ACHN (cell line): Measurements from ENCODE around the gene ABCC3.

ENCODE experiments used
- DNase-seq: peaks from one replicate; pipeline ENCODE4 v3.0.0-alpha.2; 2015
- in situ Hi-C: cut with HindIII; loops from 2 replicates; pipeline ENCODE4 v1.10.0; 2017; ENCODE audit warnings: low sequenced_read_pairs, low pct_ligation_motif_present, low pct_unique_long_range_greater_than_20kb

The ABCC3 gene

DNA sequence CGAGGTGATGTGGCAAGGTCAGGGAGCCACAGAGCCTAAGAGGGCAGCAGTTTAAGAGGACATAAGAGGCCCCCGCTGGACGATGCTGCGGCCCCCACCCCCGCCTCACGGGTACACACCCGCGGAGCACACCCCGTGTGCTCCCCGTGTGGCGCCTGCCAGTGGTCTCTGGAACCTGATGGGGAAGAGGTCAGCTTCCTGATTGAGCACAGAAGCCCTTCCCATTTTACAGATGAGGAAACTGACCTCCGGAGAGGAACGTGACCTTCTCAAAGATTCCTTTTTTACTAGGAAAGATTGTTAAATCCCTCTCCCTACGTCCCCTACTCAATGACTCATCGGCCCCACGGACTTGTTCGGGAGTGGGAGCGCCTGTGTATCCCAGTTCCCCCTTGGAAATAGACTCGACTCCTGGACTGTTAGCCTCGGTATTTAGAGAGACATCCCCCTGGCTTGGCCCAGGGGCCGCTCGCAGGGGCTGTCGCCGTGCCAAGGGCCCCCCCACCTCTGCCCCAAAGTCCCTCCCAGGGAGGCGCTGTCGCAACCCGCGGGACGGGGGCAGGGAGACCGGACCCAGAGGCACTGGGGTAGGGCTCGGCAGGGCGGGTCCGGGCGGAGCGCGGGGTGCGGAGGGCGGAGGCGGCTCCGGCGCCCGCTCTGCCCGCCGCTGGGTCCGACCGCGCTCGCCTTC lies at the start of gene ABCC3:
Gene ABCC3 (plus strand): TSS at position 658 of the 691 bp plus-strand sequence. CDS start 56 bp downstream, outside the sequence.
- in situ Hi-C loops: no loop called here
- peak; percentile 70 for DNase-seq

DNA sequence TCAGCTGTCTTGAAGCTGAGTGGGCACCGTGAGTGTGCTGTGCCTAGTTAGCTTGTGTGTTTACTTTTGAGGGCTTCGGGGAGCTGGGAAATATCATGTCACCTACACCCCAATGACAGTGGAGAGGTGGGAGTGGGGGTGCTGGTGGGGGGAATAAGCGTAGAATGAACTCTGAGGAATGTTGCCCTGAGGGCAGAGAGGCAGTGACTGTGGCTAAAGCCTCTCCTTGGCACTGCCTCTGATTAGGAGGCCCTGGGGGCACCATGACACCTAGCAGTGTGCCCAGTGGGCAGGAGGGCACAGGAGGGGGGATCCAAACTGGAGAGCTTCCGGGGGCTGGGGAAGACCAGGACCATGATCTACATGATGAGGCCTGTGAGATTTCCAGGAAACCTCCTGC lies 49.3 kb upstream of the ABCC3 start:
- in situ Hi-C loops: no loop called here
- no peak for DNase-seq

GRCh38 chr17:50585891-50586290 lies 48.8 kb upstream of the ABCC3 start:
- DNase-seq: no peak
- in situ Hi-C loops: no loop called here

DNA sequence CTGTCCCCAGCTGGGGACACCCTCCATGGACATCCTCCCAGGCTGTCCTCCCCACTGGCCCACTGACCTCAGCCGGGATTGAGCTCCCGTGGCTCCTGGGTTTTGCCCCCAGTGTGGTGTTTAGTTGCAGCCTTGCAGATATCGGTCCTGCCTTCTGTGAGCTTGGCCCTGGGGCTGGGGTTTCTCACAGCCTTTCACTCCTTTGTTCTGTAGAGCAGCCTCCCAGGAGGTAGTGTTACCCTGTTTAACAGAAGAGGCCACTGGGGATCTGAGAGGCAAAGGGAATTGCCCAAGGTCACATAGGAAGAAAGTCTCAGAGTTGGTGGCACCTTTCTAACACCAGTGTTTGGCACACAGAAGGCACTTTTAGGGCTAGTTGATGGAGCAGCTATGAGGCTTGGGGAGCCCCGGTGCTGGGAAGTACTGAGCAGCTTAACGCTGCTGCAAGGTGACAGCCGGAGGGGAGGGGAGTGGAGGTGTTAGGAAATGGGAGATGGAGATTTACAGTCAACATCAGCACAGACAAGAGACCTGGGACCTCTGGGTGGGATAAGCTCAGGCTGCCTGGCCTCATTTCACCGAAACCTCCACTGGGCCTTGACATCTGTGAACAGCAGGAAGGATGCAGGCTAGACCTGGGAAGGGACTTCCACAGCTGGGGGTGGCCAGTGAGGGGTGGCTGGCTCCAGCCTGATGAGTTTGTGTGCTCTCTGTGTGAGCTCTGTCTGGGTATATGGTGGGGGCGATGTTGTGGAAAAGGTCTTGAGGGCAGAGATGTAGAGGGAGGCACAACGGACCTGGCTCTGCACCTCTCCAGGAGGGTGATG lies 48.0 kb upstream of the ABCC3 start:
- no peak for DNase-seq
- in situ Hi-C loops: no loop called here

GRCh38 chr17:50587571-50587970 lies 47.1 kb upstream of the ABCC3 start:
- in situ Hi-C loops: no loop called here
- DNase-seq: no peak

GRCh38 chr17:50588391-50589049 lies 46.2 kb upstream of the ABCC3 start:
- in situ Hi-C loops: no loop called here
- no peak for DNase-seq

- in situ Hi-C loops: no loop called here
- no peak for DNase-seq
Measured at GRCh38 chr17:50589095-50589705, 45.5 kb upstream of the ABCC3 start.

GRCh38 chr17:50590946-50591737 lies 43.5 kb upstream of the ABCC3 start:
- DNase-seq: no peak
- in situ Hi-C loops: no loop called here

DNA sequence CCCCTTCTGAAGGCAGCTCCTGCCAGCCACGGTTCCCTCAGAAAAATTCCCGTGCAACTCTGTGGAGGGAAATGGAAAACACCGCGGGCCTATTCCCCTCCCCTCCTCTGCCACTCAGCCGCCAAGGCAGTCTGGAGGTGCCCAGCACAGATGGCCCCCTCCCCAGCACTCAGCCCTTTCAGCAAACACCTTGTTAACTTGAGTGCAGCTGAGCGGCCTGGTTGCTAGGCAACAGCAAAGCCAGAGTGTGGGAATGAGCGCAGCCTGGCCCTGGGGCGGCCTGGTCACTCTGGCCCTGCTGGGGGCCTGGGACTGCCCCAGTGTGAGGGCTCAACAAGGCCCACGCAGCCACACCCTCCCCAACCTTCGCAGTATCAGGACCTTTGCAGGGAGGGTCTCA lies 41.4 kb upstream of the ABCC3 start:
- in situ Hi-C loops: no loop called here
- no peak for DNase-seq

- DNase-seq: no peak
- in situ Hi-C loops: no loop called here
Measured at GRCh38 chr17:50594128-50594823, 40.4 kb upstream of the ABCC3 start.

- no peak for DNase-seq
- in situ Hi-C loops: no loop called here
Measured at GRCh38 chr17:50594892-50595291, 39.8 kb upstream of the ABCC3 start.

DNA sequence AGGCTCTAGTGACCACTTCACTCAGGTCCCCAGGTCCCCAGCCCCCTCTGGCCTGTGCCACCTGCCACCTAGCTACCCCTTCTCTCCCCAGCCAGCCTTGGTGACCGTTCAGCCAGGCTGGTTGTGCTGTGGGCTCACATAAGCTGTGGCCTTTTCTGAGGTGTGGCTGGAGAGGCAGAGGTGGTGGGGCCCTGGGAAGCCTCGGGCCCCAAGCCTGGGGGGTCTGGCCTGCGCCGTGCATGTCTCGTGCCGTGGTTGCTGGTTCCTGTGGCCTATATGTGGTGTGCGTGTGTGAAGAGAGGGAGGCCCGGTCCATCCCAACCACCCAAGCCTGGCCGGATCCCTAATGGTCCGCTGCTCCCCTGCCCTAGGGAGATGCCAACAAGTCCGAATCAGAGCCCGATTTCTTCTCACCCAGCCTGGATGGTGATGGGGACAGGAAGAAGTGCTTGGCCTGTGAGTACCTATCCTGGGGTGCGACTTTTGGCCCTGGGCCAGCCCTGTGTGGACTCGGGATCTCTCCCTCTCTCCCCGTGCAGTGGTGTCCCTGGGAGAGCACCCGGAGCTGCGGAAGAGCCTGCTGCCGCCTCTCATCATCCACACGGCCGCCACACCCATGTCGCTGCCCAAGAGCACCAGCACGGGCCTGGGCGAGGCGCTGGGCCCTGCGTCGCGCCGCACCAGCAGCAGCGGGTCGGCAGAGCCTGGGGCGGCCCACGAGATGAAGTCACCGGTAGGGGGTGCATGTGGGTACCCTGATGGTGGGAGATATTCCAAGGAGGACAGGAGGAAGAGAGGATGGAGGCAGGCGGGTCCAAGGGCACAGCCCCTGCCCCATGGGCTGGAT lies 38.3 kb upstream of the ABCC3 start:
- no peak for DNase-seq
- in situ Hi-C loops: no loop called here

GRCh38 chr17:50598487-50598886 lies 36.2 kb upstream of the ABCC3 start:
- in situ Hi-C loops: no loop called here
- DNase-seq: no peak

DNA sequence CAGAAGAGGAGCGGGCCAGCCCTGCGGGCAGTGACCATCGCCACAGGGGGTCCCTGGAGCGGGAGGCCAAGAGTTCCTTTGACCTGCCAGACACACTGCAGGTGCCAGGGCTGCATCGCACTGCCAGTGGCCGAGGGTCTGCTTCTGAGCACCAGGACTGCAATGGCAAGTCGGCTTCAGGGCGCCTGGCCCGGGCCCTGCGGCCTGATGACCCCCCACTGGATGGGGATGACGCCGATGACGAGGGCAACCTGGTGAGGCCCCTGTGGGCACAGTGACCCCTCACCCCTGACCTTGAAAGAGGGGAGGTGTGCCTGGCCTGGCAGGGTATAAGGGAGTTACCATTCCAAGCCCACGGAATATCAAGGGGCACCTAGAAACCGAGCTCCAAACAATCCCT lies 35.1 kb upstream of the ABCC3 start:
- in situ Hi-C loops: no loop called here
- no peak for DNase-seq

DNA sequence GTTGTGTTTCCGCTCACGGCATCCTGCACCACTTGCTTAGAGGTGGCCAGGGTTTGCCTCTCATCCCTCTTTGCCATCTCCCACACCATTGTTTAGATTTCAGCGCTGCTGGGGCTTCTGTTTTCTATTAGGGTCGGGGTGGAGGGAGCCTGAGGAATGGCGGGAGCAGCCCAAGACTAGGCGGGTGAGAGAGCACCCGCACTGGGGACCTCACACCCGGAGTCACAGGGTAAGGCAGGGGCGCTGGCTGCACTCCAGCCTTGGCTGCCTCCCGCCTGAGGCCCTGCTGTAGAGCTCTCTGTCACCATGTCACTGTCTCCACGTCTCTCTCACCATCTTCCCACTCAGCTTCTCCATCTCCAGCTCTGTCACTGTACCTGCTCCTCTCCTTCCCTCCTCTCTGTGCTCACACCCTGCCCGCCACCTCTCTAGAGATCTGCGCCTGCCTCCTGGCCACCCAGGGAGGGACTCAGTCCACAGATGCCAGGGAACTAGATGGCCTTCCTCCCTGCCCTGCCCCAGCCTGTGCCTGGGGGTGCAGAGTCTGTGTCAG lies 32.8 kb upstream of the ABCC3 start:
- in situ Hi-C loops: no loop called here
- DNase-seq: no peak

DNA sequence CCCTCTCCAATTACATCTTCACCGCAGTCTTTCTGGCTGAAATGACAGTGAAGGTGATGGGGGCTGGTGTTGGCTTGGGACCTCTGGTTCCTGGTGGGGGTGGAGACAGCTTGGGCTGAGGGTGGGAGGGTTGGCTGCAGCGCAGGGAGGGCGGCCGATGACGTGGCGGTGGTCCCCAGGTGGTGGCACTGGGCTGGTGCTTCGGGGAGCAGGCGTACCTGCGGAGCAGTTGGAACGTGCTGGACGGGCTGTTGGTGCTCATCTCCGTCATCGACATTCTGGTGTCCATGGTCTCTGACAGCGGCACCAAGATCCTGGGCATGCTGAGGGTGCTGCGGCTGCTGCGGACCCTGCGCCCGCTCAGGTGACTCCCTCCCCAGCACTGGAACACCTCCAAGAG lies 31.8 kb upstream of the ABCC3 start:
- in situ Hi-C loops: no loop called here
- no peak for DNase-seq

DNA sequence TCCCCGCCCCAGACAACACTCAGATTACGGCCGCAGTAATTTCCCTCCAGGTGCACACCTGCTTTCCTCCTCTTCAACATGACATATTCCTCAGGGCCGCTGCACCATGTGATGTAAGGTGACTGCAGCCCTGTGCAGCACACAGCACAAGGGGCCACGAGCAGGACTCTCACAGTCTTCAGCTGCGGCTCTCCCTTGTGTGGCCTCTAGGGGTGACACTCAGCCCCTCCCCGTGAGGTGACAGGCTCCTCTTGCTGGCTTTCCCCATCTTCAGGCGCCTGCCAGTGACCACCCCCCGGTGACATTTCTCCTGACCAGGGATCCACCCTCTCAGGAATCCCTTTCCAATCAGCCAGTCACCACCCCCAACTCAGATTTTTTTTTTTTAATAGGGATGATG lies 31.3 kb upstream of the ABCC3 start:
- in situ Hi-C loops: no loop called here
- no peak for DNase-seq
